ENCODE results near the gene CELSR1.
"Not testable (repeated sequence)": the region's sequence is repeated elsewhere in the genome, so short reads cannot be mapped to it uniquely, and the experiment has no call there.

CELSR1 gene

GRCh38 chr22:46532416-46532815 is 5.0 kb downstream of the CELSR1 start:
- DNase-seq (ENCODE audit: low spot score): no peak

- DNase-seq (ENCODE audit: low spot score): no peak
Measured at GRCh38 chr22:46531581-46532175, 5.7 kb downstream of the CELSR1 start.

GRCh38 chr22:46528121-46528610 is 9.3 kb downstream of the CELSR1 start:
- no peak for DNase-seq (ENCODE audit: low spot score)

DNA sequence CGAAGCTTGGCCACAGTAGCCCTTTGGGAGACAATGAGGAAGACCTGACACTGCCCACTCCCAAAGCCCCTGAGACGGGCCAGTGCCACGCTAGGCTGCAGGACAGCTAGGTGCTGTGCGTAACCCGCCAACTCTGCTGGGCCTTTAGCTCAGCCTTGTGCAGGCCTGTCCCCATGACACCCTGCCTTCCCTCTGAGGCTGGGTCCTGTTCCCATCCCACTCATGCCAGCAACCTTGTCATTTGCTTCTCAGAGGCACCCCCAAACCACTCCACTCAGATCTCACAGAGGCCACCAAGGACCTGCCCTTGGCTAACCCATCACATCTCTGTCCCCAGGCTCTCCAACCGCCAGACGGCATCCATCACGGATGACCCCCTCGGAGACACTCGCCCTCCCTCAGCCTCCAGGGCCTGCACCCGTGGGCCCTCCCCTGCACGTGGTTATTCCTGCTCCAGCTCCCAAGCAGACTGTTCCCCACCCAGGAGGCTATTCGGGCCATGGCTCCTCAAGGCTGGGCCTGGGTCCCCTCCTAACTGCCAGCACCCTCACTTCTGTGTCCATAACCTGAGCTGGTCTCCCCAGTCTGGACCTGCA is 11.1 kb downstream of the CELSR1 start:
- no peak for DNase-seq (ENCODE audit: low spot score)

GRCh38 chr22:46525389-46526243 is 11.8 kb downstream of the CELSR1 start:
- DNase-seq (ENCODE audit: low spot score): no peak

GRCh38 chr22:46524203-46524740 is 13.1 kb downstream of the CELSR1 start:
- DNase-seq (ENCODE audit: low spot score): no peak

GRCh38 chr22:46522797-46523196 is 14.6 kb downstream of the CELSR1 start:
- no peak for DNase-seq (ENCODE audit: low spot score)

DNA sequence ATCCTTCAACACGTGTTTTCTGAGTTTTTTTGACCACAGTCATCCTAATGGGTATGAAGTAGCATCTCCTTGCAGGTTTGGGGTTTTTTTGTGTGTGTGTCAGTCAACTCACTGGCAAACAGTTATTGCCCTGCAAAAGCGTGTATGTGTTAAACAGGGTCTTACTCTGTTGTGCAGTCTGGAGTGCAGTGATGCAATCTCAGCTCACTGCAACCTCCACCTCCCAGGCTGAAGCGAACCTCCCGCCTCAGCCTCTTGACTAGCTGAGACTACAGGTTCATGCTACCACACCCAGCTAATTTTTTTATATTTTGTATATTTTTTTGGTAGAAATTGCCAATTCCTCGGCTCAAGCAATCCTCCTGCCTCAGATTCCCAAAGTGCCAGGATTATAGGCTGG is 15.4 kb downstream of the CELSR1 start:
- no peak for DNase-seq (ENCODE audit: low spot score)

DNA sequence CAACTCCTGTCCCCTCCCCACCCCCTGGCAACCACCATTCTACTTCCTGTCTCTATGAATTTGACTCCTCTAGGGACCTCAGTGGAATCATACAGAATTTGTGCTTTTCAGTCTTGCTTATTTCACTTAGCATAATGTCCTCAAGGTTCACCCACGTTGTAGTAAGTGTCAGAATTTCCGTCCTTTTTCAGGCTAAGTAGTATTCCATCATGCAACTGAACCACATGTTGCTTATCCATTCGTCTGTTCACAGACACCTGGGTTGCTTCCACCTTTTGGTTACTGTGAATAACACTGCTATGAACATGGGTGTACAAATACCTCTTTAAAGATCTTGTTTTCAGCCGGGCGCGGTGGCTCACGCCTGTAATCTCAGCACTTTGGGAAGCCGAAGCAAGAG is 16.5 kb downstream of the CELSR1 start:
- no peak for DNase-seq (ENCODE audit: low spot score)

DNA sequence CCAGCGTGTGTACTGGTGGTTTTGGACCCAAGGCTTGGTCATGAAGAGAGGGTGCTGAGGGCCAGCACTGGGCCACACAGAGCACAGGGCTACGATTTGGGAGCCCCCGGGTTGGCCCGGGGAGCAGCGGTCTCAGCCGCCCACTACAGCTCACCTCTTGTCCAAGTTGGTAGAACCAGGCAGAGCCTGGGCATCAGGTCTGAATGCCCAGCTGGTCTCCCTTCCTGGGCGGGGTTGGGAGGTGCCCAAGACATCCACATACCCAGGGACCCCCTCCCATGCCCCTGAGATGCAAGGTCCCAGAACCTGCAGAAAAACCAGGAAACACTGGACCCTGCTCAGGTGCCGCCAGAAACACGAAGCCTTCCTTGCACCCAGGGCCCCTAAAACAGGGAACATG is 18.0 kb downstream of the CELSR1 start:
- no peak for DNase-seq (ENCODE audit: low spot score)

- no peak for DNase-seq (ENCODE audit: low spot score)
Measured at GRCh38 chr22:46518542-46519325, 18.7 kb downstream of the CELSR1 start.

- no peak for DNase-seq (ENCODE audit: low spot score)
Measured at GRCh38 chr22:46518038-46518437, 19.4 kb downstream of the CELSR1 start.

GRCh38 chr22:46517255-46517761 is 20.1 kb downstream of the CELSR1 start:
- no peak for DNase-seq (ENCODE audit: low spot score)

- DNase-seq (ENCODE audit: low spot score): no peak
Measured at GRCh38 chr22:46516638-46517037, 20.8 kb downstream of the CELSR1 start.

DNA sequence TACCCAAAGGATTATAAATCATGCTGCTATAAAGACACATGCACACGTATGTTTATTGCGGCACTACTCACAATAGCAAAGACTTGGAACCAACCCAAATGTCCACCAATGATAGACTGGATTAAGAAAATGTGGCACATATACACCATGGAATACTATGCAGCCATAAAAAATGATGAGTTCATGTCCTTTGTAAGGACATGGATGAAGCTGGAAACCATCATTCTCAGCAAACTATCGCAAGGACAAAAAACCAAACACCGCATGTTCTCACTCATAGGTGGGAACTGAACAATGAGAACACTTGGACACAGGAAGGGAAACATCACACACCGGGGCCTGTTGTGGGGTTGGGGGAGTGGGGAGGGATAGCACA is 21.3 kb downstream of the CELSR1 start:
- DNase-seq (ENCODE audit: low spot score): not testable (repeated sequence)

GRCh38 chr22:46515208-46516111 is 22.0 kb downstream of the CELSR1 start:
- peak; percentile 57 for DNase-seq (ENCODE audit: low spot score)

GRCh38 chr22:46514592-46515207 is 22.7 kb downstream of the CELSR1 start:
- peak; percentile 90 for DNase-seq (ENCODE audit: low spot score)

DNA sequence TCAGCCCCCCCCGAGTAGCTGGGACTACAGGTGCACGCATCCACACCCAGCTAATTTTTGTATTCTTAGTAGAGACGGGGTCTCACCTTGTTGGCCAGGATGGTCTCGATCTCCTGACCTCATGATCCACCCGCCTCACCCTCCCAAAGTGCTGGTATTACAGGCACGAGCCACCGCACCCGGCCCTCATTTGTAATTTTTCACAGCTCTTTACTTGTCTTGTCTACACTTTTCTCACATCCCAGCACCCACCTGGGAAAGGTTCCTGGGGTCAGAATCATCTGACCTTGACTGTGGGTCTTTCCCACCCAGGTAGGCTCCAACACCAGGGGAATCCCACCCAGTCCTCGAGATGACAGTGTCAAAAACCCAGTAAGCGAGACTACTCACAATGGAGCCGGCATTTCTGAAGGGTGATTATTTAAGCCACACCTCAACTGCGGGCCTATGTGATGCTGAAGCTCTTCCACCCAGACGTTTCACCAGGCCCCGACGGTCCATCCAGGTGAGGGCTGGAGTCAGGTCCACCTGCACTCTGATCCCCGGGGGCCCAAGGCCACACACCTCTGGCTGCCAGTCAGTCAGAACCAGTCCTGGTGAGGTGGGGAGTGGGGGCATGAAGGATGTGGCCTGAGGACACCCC is 23.4 kb downstream of the CELSR1 start:
- no peak for DNase-seq (ENCODE audit: low spot score)

DNA sequence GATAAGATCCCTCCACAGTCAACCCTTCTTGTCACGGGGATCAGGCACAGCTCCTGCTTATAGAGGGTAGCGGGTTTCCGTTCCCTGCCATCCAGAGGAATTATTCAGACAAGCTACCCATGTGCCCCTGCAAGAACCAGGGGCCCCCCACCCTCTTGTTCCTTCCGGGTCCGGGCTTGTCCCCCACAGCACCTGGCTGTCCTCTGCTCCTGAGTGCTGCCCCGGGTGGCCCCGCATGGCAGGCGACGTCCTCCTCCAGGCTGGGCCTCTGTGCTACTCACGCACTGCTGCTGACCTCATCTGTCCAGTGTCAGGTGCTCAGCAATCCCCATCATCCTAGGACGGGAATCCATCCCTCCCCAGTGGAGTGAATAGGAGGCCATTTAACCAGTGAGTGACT is 24.7 kb downstream of the CELSR1 start:
- no peak for DNase-seq (ENCODE audit: low spot score)

DNA sequence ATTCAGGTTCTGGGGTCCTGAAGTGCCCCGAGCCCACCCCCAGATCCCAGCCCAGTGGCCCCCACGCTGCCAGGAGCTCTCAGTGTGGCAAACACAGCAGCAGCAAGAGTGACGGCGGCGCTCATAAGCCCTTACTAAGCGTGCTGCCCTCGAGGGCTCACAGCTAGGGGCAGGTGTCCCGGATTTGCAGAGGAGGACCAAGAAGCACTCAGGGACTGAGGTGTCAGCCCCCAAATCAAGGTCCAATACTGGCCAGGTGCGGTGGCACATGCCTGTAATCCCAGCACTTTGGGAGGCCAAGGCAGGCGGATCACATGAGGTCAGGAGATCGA is 25.4 kb downstream of the CELSR1 start:
- DNase-seq (ENCODE audit: low spot score): no peak
